ENCODE results near the gene THRSP. TPM values are rescaled to one million over a fixed set of nuclear protein-coding genes. Genes with fewer than 3 reads are reported as not detected.
"Not testable (repeated sequence)": the region's sequence is repeated elsewhere in the genome, so short reads cannot be mapped to it uniquely, and the experiment has no call there.

Gene THRSP
- total RNA-seq, 1 experiment from 2014 or later = not detected

DNA sequence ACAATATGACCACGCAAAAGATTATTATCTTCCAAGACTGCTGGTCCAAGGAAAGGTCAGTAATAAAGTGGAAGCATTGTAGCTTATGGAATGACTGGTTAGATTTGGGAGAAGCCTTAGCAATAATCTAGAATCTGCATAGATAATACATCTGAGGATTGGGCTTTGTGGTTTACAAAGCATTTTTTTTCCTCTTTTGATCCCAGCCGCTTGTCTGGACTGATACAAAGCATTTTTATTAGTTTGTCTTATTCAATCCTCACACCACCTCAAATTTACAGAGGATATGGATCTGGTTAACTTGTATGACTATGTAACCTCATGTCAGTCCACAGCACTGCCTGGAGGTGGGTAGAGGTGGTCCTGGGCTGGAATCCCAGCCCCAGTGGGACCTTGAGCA, 990 bp upstream of the THRSP start:
- DNase-seq (ENCODE audit: low read depth) = no peak

DNA sequence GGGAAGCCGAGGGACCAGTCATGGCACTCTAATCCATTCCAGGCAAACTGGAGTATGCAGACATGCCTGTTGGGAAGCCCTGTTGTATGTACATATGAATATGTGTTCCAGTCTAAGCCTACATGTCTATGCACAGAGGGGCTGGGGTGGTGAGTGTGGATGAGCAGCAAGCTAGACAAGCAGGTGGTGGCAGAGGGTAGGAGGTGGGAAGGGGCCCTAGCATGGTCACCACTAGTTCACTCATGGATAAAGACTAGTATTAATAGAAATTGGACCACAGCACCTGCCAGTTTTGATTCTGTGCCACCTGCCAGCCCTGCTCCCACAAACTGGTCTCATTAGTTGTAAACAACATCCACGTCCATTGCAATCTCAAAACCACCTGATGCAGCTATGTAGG, 1.5 kb downstream of the THRSP start:
- no peak for DNase-seq (ENCODE audit: low read depth)

DNA sequence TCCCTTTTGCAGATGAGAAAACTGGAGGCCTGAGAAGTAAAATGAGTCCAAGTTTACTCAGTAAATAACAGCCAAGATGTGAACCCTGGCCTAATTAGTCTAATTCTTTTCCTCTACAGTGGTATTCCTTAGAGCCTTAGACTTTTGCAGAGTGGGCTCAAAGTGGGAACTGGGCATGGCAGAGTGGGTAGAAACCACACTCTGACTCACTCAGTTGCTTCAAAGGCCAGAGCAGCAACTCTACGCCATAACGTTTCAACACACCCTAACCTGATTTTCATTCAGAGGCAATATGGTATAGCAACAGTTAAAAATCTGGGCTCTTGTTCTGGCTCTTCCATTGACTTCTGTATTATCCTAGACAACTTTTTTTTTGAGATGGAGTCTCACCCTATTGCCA, 2.8 kb downstream of the THRSP start:
- no peak for DNase-seq (ENCODE audit: low read depth)

DNA sequence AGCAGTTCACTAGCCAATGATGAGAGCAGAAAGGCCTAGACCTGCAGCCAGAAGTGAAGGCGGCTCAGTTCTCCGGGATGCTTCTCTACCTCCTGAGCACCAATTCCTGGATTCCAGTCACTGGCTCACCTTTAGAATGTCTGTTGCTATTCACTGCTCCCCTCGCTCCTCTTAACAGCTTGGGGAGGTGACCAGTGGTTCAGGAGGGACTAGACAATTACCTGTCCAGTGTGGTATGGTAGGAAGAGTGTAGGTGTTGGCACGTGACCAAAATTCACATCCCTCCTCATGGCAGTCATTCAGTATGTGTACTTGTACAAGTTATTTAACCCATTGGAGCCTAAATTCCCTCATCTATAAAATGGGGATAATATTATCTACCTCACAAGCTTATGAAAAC, 4.0 kb downstream of the THRSP start:
- DNase-seq (ENCODE audit: low read depth) = no peak

DNA sequence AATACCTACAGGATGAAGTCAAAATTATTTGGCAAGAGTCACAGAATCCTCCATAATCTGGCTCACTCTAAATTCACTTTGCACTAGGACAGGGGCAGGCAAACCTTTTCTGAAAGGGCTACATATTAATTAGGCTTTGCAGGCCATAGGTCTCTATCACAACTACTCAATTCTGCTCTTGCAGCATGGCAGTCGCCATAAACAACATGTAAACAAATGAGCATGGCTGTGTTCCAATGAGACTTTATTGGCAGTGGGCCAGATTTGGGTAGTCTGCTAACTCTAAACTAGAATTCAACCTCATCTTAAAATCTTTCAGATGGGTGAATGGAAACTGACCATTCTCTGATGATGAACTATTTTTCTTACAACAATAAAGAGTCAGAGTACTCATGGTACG, 5.8 kb downstream of the THRSP start:
- no peak for DNase-seq (ENCODE audit: low read depth)

DNA sequence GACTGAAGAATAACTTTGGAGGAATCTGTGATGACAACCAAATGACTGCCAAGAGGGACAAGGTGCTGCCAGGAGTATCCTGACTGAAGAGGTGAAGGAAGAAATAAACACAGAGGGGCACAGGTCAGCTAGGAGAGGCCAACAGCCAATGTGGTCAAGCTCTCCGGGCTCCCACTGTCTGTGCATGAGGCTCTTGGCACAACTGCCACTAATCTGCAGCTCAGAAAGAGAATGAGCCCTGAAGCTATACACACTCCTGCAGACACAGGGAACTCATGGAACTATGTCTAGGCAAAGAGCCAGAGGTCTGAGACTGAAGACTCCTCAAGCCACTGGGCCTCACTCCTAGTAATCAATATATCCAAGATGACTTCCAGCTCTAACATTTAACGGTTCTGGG, 7.0 kb downstream of the THRSP start:
- DNase-seq (ENCODE audit: low read depth) = no peak

DNA sequence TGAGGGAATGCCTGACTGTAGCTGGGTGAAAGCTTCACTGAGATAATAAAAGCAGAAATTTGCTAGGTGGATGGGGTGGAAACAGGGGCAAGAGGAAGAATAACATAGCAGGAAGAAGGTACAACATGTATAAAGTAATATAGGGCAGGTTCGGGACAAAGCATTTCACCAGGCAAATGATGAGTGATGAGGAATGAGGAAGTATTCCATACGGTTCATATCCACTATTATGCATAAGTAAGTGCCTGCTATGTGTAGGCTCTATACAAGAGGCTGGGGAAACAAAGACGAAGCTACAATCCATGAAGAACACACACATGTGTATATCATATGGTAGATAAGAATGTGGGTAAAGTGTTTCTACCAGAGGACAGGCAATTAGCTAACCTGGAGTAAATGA, 8.1 kb downstream of the THRSP start:
- no peak for DNase-seq (ENCODE audit: low read depth)

DNA sequence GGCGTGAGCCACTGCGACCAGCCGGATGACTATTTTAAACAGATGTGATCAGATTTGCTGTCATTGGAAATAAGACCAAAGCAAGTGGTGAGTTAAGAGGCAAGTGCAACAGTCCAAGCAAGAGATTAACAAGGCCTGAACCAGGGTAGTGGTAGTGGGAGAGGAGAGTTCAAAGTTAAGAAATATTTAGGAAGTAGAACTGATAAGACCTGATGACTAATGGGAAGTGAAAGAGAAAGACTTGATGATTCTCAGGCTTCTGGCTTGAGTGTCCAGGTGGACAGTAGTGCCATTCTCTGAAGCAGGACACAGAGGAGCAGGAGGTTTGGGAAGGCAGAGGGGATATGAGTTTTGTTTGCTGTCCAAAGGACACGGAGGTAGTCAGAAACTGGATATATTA, 8.8 kb downstream of the THRSP start:
- DNase-seq (ENCODE audit: low read depth) = no peak

DNA sequence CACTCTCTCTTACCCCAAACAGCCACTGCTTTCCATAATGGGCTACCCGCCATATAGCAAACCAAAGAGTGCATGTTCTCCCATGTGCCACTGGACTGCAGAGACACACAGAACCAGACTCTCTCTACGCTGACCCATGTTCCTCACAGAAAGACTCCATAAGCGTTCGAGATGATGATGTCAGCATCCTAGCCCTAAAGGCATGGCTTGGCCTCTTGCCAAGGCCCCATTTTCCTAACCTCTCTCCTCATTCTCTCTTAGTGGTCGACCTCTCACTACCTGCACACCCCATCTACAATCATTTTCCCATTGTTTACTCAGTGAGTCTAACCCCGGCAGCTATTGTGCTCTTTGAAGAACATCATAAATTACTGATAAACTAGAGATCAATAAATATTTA, 11.1 kb downstream of the THRSP start:
- no peak for DNase-seq (ENCODE audit: low read depth)

DNA sequence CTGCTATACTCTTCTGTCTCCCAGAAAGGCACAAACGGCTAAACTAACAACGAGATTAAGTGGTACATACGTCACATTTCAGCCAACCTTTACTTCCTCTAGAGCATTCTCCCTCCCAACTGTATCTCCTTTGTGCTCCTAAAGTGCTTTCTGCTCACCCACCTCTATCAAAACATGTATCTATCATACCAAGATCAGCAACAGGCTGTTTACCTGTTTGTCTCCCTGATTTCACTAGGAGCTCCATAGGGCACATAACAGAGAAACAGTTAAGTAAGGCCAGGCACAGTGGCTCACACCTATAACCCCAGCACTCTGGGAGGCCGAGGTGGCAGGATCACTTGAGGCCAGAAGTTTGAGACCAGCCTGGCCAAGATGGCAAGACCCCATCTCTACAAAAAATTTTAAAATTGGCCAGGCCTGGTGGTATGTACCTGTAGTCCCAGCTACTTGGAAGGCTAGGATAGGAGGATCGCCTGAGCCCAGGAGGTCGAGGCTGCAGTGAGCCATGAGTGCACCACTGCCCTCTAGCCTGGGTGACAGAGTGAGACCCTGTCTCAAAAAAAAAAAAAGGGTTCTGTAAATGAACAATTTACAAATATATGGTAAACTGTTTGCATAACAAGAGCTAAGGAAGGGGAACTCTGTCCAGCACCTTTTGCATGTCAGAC, 13.2 kb downstream of the THRSP start:
- DNase-seq (ENCODE audit: low read depth) = no peak

DNA sequence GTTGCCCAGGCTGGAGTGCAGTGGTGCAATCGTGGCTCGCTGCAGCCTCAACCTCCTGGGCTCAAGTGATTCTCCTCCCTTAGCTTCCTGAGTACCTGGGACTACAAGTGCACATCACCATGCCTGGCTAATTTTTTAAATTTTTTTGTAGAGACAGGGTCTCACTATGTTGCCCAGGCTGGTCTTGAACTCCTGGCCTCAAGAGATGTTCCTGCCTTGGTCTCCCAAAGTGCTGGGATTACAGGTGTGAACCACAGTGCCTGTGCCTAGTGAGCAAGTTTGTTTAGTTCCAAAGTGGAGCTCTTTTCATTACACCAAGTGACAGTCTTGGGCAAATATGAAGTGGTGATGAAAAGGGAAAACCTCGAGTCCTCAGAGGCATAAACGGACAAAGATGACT, 13.9 kb downstream of the THRSP start:
- DNase-seq (ENCODE audit: low read depth) = not testable (repeated sequence)

DNA sequence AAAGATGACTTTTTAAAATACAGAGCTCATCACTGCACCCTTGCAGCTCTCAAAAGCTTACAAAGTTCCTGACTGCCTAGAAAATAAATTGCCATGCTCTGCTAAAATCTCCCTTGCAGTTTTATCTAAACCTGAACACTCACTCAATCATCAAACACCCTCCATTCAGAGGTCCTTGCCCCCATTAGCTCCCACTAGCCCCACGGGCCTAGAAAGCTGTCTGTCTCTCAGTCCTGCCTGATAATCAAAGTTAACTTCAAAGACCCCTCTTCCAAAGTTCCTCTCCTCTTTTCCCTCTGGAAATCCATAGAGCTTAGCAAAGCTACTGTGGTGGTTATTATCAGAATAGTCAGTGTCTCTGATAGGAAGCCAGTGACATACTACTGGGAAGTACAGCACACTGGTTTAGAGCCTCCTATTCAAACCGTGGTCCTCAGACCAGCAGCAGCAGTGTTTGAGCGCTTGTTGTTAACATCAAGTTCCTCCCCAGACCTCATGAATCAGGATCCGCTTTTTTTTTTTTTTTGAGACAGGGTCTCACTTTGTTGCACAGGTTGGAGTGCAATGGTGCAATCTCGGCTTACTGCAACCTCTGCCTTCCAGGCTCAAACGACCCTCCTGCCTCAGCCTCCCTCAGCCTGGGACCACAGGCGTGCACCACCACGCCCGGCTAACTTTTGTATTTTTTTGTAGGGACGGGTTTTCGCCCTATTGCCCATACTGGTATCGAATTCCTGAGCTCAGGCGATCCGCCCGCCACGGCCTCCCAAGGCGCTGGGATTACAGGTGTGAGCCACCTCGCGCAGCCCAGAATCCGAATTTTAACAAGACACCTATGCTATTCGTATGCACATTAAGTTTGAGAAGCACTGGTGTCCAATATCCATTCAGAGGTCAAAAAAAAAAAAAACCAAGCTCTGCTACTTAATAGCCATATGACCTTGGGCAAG, 14.8 kb downstream of the THRSP start:
- DNase-seq (ENCODE audit: low read depth) = no peak

DNA sequence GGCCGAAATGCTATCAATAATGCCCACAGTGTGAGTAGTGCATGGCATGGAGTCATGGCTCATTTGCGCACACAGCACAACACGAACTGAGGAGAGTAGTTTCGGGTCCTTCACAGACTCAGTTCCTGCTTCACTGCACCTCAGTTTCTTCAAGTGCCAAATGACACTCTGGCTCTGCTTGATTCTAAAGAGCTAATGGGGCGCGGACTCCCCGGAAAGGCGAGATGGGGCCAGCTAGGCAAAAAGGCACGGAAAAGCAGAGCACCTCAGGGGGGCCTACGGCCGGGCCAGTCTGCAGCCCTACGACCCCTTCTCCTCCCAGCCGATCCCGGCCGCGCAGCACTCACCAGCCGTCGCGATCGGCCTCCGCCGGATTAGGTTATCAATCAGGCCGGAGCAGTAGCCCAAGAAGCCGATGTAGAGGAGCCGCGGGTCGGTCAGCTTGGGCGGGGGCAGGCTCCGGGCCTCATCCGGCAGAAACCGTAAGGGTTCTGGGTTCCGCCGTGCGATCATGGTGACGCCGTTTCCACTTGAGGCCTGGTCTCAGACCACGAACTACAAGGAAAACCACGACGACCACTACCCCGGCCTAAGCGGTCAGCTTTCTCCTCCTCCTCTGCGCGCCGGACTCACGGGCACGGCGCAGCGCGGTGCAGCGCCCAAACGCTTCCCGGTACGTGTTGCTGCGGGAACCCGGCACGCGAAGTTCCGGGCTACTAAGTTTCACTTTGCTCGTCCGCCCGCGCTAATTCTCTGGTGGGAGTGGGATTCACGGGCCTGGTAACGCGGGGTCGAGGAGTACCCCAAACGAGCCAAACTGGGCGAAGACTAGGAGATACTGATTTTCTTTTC, 15.8 kb downstream of the THRSP start, which contains the start of gene NDUFC2:
Gene NDUFC2 (minus strand): TSS at position 631 of the 852 bp plus-strand sequence. CDS start 118 bp downstream, at position 513.
- DNase-seq (ENCODE audit: low read depth) = peak; percentile 75

DNA sequence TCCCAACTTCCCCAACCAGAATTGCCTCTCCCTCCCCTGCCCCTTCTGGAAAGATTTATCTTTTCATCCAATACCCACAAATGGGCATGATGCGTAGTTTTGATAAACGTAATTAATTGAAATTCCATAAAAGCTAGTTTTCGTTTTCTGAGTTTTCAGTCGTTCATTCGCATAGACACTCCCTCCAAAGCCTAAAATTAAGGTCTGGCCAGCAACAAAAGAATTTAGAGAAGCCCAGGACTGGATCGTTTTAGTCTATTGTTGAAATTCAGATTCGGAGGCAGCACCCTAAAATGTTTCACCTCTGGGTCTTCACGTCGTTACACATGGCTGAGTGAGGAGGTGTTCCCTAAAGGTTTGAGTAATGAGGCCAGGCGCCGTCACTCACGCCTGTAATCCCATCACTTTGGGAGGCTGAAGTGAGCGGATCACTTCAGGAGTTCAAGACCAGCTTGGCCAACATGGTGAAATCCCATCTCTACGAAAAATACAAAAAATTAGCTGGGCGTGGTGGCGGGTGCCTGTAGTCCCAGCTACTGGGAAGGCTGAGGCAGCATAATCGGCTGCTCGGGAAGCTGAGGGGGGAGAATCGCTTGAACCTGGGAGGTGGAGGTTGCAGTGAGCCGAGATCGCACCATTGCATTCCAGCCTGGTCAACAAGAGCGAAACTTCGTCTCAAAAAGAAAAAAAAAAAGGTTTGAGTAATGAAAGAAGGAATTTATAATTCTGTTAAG, 16.6 kb downstream of the THRSP start:
- DNase-seq (ENCODE audit: low read depth) = no peak

DNA sequence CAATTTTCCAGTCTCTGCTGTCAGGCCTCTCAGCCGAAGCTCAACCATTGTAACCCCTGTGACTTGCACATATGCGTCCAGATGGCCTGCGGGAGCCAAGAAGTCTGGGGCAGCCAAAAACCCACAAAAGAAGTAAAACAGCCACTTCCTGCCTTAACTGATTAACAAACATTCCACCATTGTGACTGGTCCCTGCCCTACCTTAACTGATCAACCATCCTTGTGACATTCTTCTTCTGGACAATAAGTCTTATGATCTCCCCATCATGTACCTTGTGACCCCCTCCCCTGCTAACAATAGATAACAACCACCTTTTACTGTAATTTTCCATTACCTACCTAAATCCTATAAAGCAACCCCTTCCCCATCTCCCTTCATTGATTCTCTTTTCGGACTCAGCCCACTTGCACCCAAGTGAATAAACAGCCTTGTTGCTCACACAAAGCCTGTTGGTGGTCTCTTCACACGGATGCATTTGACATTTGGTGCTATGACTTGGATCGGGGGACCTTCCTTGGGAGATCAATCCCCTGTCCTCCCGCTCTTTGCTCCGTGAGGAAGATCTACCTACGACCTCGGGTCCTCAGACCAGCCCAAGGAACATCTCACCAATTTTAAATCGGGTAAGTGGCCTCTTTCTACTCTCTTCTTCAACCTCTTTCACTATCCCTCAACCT, 17.3 kb downstream of the THRSP start:
- DNase-seq (ENCODE audit: low read depth) = peak; percentile 63

DNA sequence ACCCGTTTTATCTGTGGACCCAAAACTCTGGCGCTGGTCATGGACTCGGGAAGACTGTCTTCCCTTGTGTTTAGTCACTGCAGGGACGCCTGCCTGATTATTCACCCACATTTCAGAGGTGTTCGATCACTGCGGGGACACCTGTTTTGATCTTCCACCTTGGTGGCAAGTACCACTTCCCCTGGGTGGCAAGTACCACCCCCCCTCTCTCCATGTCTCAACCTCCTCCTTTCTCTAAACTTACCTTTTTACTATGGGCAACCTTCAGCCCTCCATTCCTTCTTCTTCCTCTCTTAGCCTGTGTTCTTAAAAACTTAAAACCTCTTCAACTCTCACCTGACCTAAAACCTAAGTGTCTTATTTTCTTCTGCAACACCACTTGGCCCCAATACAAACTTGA, 17.9 kb downstream of the THRSP start:
- no peak for DNase-seq (ENCODE audit: low read depth)

DNA sequence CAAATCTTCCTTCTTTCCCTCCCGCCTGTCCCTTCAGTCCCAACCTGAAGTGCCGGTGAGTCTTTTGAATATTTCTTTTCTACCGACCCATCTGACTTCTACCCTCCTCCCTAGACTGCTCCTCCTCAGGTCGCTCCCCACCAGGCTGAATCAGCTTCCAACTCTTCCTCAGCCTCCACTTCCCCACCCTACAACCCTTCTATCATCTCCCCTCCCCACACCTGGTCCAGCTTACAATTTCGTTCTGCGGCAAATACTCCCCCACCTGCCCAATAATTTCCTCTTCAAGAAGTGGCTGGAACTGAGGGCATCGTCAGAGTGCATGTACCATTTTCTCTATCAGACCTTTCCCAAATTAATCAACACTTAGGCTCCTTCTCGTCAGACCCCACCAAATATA, 18.5 kb downstream of the THRSP start:
- DNase-seq (ENCODE audit: low read depth) = no peak

DNA sequence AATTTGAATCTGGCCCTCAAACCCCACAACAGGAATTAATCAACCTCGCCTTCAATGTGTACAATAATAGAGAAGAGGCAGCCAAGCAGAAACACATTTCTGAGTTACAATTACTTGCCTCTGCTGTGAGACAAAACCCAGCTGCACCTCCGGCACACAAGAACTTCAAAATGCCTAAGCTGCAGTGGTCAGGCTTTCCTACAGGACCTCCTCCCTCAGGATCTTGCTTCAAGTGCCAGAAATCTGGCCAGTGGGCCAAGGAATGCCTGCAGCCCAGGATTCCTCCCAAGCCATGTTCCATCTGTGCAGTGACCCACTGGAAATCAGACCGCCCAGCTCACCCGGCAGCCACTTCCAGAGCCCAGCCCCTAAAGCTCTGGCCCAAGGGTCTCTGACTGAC, 19.4 kb downstream of the THRSP start:
- DNase-seq (ENCODE audit: low read depth) = no peak

DNA sequence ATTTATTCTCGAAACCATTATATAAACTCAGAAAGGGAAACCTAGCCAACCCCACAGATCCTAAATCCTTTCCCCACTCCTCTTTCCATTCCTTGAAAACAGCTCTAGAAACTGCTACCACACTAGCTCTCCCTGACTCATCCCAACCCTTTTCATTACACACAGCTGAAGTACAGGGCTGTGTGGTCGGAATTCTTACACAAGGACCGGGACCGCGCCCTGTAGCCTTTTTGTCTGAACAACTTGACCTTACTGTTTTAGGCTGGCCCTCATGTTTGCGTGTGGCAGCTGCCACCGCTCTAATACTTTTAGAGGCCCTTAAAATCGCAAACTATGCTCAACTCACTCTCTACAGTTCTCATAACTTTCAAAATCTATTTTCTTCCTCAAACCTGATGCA, 20.8 kb downstream of the THRSP start:
- peak; percentile 46 for DNase-seq (ENCODE audit: low read depth)

DNA sequence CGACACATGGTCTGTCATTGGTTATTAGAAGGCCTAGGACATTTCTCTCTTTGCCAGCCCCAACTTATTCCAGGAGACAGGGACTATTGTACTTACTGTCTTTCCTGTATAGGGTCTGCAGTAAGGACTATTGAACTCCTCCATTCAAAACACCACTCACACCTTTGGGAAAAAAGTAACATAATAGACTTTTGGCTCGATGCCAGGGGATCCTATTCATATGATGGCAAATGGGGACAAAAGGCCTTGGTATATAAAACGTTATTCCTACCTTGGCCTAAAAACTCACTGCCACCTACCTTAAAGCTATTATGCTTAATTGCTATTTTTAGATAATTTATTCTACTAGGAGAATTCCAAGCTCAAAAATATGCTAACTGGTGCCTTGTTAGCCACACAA, 22.3 kb downstream of the THRSP start:
- no peak for DNase-seq (ENCODE audit: low read depth)
